Stimulated activated CD8-positive, alpha-beta memory T cell treated with anti-CD3 and anti-CD28 coated beads, Interleukin-7, amount 100 ng/mL, for 24 hours (primary cell): ENCODE measurements around the gene FBXW11.
"Not testable (repeated sequence)": the region's sequence is repeated elsewhere in the genome, so short reads cannot be mapped to it uniquely, and the experiment has no call there.

Experiments used
- DNase-seq: peaks from one replicate; pipeline ENCODE4 v3.0.0-alpha.2; 2020; ENCODE audit warnings: low read depth

FBXW11 gene

DNA sequence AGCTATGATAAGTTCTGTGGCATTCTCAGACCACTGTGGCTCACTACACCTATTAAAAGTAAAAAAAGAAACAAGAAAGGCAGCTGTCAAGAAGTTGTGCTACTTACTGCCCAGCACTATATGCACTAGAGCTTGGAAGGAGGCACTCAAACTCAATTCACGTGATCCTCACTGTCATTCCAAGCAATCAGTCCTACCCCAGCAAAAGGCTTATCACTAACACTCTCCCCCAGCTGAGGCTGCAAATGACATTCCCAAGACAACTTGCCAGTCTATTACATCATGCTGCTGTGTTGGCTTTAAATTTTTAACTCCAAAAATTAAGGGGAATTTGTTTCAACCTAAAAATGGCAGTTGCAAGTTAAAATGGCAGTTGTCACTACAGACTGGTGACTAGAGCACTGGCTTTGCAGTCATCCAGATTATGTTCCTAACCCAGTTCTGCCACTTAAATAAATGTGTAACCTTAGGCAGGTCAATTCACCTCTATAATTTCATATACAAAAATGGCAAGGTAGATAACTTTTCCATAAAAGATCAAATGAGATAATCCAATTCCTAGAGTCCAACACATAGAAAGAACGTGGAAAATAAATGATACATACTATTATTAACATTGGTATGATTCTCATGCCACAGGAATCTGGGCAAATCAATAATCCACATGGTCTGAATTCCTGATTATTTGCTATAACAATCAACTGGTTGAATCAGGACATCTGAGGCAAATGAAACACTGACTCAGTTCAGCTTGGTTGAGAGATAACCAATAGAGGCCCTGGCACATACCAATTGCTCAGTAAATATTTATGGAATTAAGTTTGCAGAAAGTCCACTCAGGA is 52.4 kb downstream of the FBXW11 start:
- DNase-seq = no peak

DNA sequence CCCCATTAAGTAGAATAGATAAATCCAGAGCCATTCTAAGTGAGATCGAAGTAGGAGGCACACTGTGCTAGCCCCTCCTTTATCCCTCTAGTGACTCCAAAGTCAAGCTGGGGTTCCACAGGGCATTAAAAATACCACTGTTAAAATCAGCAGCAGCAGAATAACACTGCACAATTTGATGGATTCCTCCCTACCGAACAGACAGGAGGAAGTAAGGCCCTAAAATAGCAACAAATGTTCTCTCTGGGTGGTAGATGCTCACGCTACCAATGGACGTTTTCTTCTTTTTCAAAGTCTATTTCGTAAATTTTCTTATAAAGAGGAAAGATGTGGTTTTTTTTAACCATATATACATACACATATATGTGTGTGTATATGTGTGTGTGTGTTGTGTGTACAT is 54.4 kb downstream of the FBXW11 start:
- no peak for DNase-seq

DNA sequence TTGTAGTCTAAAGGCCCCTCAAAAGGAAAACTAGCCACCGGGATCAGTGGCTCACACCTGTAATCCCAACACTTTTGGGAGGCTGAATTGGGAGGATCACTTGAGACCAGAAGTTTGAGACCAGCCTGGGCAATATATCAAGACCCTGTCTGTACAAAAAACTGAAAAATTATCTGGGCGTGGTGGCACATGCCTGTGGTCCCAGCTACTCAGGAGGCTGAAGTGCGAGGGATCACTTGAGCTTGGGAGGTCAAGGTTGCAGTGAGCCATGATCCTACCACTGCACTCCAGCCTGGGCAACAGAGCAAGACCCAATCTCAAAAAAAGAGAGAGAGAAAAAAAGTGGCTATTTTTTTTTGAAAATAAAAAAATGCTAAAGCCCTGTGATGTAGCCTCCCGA is 55.2 kb downstream of the FBXW11 start:
- no peak for DNase-seq

DNA sequence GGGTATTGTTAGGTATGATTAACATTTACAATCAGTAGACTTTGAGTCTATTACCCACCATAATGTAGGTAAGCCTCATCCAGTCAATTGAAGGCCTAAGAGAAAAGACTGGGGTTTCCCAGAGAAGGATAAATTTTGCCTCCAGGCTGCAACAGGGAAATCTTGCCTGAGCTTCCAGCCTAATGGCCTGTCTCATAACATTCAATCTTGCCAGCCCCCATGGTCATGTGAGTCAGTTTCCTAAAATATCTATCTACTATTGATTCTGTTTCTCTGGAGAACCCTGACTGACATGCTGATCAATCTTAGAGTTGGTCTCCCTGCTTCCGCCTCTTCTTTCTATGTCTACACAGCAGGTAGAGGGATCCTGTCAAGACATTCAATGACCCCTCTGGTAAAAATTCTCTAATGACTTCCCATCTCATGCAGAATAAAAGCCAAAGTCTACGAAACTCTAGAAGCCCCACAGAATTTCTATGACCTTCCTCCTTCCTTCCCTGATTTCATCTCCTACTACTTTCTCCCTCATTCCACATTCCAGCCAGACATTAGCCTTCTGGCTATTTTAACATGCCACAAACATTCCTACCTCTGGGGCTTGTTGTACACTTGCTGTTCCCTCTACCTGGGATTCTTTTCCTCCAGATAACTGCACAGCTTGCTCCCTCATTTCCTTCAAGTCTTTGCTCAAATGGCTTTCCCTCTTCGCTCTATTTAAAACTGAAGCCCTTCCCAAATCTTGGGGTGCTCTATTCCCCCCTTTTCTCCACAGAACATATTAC is 60.2 kb downstream of the FBXW11 start:
- DNase-seq = no peak

DNA sequence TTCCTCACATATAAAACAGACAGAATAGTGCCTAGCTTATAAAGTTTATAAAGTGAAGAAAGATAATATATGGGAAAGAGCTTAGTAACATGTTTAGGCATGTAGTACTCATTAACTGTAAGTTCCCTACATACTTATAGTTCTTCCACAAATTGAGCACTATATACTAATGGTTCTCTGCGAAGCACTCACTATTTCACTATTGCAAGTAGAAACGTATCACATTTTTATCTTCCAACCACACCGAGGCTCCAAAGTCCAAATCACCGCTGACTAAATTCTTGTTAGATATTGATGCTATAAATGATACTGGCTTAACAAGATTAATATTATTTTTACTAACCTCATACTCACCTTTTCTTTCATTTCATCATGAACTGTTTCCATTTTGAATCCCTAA is 61.0 kb downstream of the FBXW11 start:
- DNase-seq = no peak

DNA sequence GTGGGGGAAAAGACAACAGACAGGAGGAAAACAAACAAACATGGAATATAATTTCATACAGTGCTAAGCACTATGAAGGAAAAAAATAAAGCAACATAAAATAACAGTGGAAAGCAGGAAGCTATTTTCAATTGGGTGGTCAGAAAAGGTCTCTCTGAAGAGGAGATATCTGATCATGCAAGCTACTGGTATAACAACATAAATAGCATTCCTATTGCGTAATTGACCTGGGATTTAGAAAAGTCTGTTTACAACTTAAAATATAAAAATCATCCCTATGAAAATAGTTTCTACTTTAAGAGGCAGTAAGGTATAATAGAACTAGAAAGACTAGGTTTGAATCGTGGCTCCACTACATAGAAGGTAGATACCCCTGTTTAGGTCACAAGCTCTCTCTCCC is 61.4 kb downstream of the FBXW11 start:
- DNase-seq = no peak

- not testable (repeated sequence) for DNase-seq
Observed at GRCh38 chr5:171942112-171942516, 64.3 kb downstream of the FBXW11 start.

- DNase-seq = not testable (repeated sequence)
Observed at GRCh38 chr5:171941675-171942074, 64.8 kb downstream of the FBXW11 start.

DNA sequence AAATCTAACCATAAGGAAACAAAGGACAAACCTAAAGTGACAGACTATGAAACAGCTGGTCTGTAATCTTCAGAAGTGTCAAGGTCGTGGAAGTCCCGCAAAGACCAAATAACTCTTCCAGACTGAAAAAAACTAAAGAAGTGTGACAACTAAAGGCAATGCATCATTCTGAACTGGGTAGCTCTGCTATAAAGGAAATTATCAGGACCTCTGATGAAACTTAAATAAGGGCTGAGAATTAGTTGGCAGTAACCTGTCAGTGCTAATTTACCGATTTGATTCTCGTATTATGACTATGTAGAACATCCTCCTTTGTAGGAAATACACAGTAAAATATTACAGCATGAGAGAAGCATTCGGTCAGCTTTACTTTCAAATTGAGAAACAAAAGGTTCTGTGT is 65.2 kb downstream of the FBXW11 start:
- DNase-seq = not testable (repeated sequence)

DNA sequence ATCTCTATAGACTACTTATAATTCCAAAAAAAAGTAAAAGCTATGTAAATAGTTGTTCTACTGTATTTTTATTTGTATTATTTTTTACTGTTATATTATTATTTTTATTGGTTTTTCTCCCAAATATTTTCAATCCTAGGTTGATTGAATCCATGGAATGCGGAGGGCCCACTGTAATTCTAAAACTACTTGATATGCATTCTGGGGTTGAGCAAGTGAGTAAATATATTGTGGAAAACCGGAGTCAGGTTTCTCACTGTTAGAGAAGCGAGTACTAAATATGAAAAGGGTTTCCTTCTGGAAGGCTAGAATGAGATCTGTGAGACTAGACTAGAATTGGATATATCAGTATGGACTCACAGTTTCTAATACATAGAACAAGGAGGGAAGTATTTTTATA is 66.5 kb downstream of the FBXW11 start:
- no peak for DNase-seq

DNA sequence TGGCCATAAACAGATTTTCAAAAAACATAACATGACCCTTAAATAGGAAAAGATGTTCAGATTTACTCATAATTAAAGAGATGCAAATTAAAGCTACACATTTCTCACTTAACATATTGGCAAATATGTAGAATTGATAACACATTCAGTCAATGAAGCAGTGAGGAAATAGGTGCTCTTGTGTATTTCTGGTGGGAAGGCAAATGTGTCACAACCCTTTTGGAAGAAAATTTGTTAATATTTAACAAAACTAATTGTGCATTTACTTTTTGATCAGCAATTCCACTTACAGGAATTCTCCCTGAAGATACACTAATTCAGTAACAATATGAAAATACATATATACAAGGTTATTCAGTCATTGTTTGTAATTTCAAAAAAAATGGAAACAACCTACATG is 68.1 kb downstream of the FBXW11 start:
- no peak for DNase-seq

- no peak for DNase-seq
Observed at GRCh38 chr5:171937351-171937750, 69.1 kb downstream of the FBXW11 start.

GRCh38 chr5:171934586-171934985 is 71.9 kb downstream of the FBXW11 start:
- DNase-seq = no peak

DNA sequence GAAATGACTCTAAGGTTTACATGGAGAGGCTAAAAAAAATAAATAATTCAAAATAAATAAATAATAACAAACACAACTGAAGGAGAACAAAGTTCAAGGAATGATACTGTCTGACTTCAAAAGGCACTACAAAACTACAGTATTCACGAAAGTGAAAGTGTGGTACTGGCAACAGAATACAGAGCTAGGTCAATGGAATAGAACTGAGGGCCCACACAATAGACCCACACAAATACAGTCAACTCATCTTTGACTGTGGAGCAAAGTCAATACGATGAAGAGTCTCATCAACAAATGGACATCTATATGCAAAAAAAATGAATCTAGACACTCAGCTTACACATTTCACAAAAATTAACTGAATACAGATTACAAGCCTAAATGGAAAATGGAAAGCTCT is 75.3 kb downstream of the FBXW11 start:
- no peak for DNase-seq

DNA sequence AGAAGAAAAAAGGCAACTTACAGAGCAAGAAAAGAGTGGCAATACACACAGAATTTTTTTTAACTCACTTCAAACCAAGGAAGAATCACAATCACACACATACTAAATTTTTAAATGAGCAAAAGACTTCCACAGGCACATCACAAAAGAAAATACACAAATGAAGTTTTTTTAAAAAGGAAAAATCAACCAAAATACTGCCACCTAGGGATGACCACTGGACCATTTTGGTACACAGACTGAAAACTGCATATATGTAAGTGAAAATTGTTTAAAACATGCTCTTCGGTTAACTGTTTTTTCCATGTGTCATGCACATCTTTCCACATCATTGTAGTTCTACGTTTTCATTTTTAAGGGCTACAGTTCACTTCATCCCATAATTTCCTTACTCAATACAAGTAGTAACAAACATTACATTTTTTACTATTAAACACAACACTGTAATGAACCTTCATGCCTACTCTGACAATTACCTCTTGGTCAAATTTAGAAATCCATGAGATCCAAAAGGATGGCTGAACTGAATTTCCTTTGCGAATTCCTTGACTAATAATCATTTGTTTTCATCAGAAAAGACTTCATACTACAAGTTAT is 79.0 kb downstream of the FBXW11 start:
- DNase-seq = no peak

GRCh38 chr5:171926311-171926710 is 80.1 kb downstream of the FBXW11 start:
- DNase-seq = no peak

DNA sequence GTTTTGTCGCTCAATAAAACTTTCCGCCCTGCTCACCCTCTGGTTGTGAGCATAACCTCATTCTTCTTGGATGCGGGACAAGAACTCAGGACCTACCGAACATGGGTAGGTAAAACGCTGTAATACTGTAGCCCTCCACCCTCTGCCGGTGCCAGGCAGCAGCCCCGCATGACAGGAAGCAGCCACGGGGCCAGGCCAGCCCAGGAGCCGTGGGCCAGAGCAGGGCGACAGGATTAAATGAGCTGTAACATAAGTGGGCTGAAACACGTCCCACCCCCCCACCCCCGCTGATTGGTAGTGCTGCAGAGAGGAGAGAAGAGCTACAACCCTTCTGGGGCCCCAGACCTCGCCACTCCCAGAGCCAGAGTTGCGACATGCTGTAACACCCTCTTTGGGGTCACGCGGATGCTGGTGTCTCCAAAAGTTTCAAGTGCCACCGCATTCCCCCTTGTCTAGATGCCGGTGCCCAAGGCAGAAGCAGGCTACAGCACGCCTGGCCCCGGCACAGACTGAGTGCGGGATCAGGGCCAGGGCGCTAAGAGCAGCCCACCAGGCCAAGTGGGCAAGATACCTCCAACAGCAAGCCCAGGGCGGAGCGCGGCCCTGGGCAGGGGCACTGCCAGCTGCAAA is 81.8 kb downstream of the FBXW11 start:
- no peak for DNase-seq

DNA sequence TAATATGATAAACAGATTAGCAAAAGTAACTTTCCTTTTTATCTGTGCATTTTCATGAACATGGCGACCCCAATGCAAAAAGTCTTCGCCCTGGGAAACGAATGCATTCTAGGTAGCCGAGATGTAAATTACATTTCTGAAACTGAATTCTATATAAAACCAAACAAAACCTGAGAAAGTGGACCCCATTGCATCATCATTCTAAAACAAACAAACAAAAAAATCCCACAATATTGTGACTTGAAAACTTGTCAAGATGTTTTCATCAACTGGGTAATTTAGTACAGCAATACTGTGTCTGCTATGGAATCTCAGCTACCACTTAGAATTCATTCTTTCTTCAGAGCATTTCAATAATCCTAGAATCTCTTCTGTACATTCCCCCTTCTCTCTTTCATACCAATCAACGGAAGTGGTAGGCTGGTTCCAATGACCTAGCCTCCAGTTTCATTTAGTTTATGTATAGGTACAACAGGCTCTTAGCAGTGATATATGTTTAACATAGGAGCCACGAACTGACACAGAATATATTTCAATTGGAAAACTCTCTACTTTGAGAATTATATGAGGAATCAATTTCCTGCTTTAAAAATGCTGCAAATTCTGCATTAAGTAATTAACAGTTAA is 85.6 kb downstream of the FBXW11 start:
- DNase-seq = no peak

- not testable (repeated sequence) for DNase-seq
Observed at GRCh38 chr5:171915700-171916099, 90.7 kb downstream of the FBXW11 start.

DNA sequence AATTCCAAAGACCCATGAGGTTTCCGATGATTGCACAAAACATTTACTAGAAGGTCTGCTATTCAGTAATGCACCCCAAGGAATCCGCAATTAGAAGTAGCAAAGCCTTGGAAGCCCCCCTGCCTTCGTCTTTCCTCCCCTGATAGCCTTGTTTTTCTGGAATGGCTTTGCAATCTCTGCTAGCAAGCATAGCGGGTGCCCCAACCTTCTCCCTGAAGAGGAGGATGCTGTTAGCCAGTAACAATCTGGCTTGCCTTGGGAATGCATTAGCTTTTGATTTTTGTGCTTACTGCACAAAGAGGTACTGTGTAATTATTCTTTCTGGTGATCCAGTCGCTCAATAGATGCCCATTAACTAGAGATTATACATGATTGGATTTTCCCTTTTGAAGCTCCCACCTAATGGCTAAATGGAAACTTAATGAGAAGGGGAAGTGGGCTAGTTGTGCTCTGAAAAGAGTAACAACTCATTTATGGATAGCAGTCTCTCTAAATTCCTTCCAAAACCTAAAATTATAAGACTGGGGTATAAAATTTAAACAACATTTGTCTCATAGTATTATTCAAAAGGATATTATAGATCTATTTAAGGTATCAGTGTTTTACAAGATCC is 91.6 kb downstream of the FBXW11 start:
- no peak for DNase-seq

DNA sequence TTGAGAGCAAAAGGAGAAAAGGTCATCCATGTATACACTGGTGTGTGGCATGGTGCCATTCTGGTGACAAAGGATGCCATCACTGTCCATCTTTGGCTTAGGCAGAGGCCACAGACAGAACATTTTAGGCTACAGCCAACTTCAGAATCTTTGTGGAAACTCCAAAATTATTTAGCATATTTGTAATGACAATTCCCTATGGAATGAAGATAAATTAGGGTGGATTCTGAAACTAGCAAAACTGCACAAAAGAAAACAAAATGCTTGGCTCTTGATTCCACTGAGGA is 92.5 kb downstream of the FBXW11 start:
- no peak for DNase-seq

DNA sequence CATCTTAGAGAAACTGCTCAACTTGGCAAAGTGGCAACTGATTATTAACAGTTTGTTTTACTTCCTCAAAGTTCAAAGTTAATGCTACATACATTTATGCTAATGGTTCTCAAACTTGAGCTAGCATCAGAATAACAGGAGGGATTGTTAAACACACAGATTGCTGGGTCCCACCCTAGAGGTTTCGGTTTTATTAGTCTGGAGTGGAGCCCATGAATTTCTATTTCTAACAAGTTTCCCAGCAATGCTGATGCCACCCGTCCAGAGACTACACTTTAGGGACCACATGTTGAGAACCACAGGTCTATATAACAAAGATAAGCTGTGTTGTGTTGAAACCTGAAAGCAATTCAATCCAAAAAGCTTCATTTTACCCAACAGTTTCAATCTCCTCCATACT is 95.3 kb downstream of the FBXW11 start:
- DNase-seq = no peak
